Aortic smooth muscle cell (primary cell): Measurements from ENCODE around the gene IL5. TPM values are rescaled to one million over a fixed set of nuclear protein-coding genes. Genes with fewer than 3 reads are reported as not detected.

Source experiments
- total RNA-seq: library from RNA; depleted of rRNA; stranded (reverse); fragments of >200 nt; gene quantifications from 2 replicates; pipeline ENCODE4 v1.2.3, GENCODE V29; 2014

The IL5 gene
- not detected in 2 replicates for total RNA-seq

GRCh38 chr5:132543472-132544201 is at the start of gene IL5:
IL5 (minus strand) TSS chr5:132543522; CDS start chr5:132543478, 44 bp downstream.

GRCh38 chr5:132556763-132557477 is 13.6 kb upstream of the IL5 start, which contains the start of gene RAD50:
RAD50 (plus strand) TSS chr5:132556977; CDS start chr5:132557325, 348 bp downstream.

Other genes with a start within 250 kb of the IL5 start
- 1.1 and 1.7 TPM in 2 replicates for gene SLC22A4, start 249.1 kb downstream of the IL5 start, total RNA-seq
- gene SLC22A5, start 173.8 kb downstream of the IL5 start, total RNA-seq = 4.7 and 6.6 TPM in 2 replicates
- 13.1 and 16.5 TPM in 2 replicates for gene IRF1, start 52.7 kb downstream of the IL5 start, total RNA-seq
- gene RAD50, start 13.5 kb upstream of the IL5 start, total RNA-seq = 32.2 and 44.0 TPM in 2 replicates
- gene IL13, start 114.7 kb upstream of the IL5 start, total RNA-seq = not detected in 2 replicates
- gene IL4, start 130.5 kb upstream of the IL5 start, total RNA-seq = not detected in 2 replicates
- gene KIF3A, start 194.0 kb upstream of the IL5 start, total RNA-seq = 11.2 and 12.2 TPM in 2 replicates
- not detected in 2 replicates for gene CCNI2, start 203.9 kb upstream of the IL5 start, total RNA-seq
- 82.0 and 84.5 TPM in 2 replicates for gene SEPTIN8, start 233.7 kb upstream of the IL5 start, total RNA-seq